SIG-M5 treated with dmso at 0.1 percent for 504 hours (cell line): ENCODE results near the gene SLC3A2.
A peak's percentile ranks its signal among the peaks of the same experiment; 100 is the strongest.
"Not testable (repeated sequence)": the region's sequence is repeated elsewhere in the genome, so short reads cannot be mapped to it uniquely, and the experiment has no call there.

Experiments
- DNase-seq: peaks from one replicate; lab custom pipeline; 2025; ENCODE audit not compliant: unreplicated experiment; lab: John Stamatoyannopoulos, UW

The SLC3A2 gene

DNA sequence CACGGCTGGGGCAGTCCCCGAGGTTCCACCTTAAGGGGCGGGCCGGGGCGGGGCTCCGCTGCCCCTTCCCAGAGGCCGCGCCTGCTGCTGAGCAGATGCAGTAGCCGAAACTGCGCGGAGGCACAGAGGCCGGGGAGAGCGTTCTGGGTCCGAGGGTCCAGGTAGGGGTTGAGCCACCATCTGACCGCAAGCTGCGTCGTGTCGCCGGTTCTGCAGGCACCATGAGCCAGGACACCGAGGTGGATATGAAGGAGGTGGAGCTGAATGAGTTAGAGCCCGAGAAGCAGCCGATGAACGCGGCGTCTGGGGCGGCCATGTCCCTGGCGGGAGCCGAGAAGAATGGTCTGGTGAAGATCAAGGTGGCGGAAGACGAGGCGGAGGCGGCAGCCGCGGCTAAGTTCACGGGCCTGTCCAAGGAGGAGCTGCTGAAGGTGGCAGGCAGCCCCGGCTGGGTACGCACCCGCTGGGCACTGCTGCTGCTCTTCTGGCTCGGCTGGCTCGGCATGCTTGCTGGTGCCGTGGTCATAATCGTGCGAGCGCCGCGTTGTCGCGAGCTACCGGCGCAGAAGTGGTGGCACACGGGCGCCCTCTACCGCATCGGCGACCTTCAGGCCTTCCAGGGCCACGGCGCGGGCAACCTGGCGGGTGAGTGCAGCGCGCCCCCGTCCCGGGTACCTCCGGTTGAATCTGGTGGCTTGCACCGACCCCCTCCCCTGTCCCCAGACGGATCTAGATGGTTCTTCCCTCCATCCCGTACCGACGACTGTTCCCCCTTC lies at the start of gene SLC3A2:
Gene SLC3A2, plus strand, starts transcription at position 94 of the 776 bp plus-strand sequence. Its CDS starts 128 bp downstream, at position 222.
- peak; percentile 87 for DNase-seq

DNA sequence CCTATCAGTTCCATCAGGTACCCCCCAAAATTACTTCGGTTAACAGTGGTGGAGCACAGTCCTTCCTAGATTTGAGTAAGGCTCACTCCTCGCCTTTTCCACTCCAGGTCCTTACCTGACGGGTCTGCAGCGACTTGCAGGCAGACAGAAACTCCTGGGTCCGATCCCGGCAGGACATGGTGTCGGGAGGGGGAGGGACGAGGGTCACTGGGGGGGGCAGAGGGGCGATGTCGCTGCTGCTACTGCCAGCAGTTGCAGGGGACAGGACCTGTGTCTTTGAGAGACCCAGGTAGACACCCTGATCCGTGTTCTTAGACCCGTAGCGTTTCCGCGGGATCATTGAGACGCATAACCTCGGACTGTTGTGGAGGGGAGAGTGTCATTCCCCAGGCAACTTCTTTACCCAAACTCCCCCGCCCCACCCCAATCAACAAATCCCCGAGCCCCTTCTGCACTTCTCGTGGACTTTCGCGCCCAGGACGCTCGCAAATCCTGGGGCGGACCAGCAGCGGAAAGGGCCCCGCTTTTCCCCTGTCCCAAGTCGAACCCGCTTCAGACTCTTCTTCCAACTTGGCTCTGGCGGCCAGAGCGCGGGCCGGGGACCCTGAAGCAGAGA lies 49.7 kb upstream of the SLC3A2 start:
- DNase-seq, result peak; percentile 65

DNA sequence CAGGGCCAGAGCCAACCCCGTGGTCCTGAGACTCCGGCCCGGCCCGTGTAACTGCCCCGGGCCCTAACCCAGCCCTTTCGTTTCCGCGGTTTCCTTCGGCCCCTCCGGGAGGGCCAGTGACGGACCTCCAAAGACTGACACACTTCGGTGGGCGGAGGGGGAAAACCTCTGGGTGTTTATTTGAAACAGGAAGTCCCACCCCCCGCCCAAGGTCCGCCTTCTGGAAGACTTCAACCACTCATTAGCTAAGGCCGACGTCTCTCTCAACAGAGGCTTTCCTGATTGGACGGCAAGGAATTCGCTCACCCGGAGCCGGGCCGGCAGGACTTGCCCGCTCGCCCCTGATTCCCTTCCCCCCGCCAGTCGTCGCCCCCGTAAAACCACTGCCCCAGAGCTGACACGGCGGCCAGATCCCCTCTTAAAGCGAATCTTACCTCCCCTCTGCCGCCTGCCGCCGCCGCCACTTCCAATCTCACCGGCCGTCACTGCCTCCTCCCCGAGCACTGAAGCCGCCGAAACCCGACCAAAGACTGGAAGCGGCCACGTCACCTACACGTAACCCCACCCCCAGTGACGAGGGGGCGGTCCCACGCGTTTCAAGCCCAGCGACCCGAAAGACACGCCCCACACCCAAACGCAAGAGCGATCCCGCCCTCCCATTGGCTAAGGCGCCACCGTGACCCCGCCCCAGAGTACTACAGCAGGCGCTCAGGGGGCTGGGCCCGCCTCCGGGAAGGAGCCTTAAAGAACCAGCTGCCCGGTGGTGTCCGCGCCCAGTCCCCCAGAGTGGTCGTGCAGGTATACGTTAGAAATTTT lies 49.0 kb upstream of the SLC3A2 start, which contains the start of gene STX5:
Gene STX5, minus strand, starts transcription at position 532 of the 816 bp plus-strand sequence. CDS start 808 bp downstream, outside the sequence.
- peak; percentile 96 for DNase-seq

DNA sequence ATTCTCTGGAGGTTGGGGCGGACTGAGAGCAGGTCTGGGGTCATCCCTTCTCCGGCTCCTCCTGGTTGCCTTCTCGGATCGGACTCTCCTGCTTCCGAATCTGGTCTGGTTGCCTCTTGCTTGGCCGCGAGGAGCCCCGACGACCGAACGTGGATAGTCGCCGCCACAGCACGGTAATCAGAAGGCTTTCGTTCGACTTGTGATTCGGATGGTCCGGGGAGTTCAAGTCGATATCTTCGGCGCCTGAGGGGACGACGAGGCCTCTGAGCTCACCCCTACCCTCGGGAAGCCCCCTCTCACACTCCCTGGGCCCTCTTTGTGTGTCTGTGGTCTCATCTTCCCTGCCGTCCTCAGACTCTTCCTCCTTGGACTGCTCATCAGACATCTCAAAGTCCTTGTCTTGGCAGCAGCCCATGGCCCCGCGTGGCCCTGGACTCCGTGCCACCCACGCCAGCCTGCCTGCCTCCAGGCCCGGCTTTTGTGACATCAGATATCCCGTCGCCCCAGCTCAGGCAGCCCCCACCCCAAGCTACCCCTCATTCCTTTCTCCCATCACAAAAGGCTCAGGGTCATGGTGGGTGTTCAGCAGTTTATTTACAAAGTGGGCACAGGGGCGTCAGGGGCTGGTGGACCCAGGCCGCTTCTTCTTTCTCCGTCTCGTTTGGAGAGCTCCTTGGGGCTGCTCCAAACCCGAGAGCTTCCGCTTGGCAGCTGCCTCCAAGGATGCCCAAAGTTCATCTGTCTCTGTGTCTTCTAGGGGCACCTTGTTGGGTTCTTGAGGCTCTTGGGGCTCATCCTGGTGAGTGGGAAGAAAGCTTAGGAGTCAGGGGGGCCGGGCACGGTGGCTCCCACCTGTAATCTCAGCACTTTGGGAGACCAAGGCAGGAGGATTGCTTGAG lies 48.1 kb upstream of the SLC3A2 start, which contains the start of gene TEX54:
Gene TEX54, minus strand, starts transcription at position 506 of the 899 bp plus-strand sequence.
- DNase-seq, result no peak

DNA sequence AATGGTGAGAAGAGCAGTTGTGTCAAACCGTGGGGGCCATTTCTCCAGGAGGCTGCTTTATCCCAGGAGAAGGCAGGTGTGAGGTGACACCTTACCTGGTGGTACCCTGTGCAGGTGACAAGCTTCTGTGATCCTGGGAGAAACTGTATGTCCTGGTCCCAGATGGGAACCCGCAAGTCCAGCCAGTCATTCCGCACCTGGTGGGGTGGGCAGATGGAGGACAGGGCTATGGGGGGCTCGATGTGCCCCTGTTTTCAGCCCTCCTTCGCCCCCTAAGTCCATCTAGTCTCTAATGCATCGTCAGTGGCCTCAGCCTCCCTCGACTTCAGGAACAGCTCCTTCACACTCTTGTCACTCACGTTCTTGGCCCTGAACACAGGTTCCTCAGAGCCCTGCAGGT lies 45.4 kb upstream of the SLC3A2 start:
- no peak for DNase-seq

DNA sequence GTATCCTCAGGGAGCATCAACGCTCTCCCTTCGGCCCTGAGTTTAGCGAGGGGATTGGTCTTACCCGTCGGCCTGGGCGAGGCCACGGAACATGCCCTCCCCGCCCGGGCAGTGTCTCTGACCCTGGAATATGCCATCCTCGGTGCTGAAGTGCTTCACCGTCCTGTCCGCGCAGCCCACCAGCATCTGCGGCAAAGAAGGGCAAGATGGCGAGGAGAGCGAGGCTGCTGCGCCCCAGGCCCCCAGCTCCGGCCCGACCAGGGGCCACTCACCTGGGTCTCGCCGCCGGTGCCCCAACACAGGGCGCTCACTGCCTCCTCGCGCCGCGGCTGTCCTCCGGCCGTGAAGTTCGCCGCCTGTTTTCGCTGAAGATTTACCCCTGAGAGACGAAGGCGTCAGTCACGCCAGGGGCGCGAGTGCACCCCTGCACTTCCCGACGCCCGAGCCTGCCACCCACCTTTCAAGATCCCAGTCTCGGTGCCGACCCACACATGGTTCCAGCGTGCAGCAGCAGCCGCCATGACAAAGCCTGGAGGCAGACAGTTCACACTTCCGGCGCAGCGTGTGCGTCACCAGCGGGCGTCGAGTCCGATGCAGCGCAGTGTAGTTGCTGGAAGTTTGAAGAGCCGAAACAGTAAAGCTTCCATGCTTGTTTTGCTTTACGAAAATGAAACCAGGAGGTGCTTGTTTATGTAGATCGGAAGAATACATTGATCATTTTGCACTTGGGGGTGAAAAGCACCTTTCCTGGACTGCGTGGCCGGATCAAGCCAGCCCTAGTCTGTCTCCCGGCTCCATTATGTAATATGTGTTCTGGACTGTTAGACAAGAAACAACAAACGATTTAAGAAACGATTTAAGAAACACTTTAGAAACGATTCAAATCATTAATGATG lies 41.4 kb upstream of the SLC3A2 start, which contains the start of gene WDR74:
Gene WDR74, minus strand, starts transcription at position 541 of the 896 bp plus-strand sequence. Its CDS starts 20 bp downstream, at position 521.
- DNase-seq, result peak; percentile 92

DNA sequence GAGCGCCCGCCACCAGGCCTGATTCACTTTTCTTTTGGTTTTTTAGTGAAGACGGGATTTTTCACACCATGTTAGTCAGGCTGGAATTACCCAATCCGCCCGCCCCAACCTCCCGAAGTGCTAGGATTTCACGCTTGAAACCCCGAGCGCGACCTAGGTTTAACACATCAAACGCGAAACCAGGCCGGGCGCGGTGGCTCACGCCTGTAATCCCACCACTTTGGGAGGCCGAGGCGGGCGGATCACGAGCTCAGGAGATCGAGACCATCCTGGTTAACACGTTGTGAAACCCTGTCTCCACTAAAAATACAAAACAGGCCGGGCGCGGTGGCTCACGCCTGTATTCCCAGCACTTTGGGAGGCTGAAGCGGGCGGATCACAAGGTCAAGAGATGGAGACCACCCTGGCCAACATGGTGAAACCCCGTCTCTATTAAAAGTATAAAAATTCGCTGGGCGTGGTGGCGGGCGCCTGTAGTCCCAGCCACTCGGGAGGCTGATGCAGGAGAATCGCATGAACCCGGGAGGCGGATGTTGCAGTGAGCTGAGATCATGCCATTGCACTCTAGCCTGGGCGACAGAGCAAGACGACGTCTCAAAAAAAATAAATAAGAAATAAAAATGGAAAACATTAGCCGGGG lies 39.9 kb upstream of the SLC3A2 start:
- DNase-seq, result peak; percentile 72

DNA sequence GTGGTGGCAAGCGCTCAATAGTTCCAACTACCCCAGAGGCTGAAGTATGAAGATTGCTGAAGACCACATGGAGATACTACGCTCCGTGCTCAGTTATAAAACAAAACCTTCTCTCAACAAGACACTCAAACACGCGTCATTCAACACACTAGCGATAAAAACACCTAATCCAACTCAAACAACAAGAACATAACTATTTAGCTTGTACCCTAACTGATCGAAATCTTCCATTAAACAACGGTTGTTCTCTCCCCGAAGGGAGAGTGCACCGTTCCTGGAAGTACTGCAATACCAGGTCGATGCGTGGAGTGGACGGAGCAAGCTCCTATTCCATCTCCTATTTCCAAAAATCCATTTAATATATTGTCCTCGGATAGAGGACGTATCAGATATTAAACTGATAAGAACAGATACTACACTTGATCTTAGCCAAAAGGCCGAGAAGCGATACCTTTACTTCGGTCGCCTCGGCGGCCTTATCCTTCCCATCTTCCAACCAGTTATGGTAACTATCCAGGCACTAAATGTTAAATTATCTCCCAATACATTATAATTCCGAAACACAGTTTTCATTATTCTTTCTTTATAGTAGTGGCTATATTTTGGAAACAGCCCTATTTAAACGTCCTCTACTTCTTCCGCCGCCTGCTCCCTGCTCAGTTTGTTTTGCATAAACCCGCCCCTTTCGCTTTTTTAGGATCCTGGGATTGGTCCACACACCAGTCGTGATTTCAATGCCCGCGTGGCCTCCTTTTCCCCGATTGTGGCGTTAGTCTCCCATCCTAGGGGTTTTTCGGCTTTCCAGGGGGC lies 39.1 kb upstream of the SLC3A2 start:
- peak; percentile 100 for DNase-seq

DNA sequence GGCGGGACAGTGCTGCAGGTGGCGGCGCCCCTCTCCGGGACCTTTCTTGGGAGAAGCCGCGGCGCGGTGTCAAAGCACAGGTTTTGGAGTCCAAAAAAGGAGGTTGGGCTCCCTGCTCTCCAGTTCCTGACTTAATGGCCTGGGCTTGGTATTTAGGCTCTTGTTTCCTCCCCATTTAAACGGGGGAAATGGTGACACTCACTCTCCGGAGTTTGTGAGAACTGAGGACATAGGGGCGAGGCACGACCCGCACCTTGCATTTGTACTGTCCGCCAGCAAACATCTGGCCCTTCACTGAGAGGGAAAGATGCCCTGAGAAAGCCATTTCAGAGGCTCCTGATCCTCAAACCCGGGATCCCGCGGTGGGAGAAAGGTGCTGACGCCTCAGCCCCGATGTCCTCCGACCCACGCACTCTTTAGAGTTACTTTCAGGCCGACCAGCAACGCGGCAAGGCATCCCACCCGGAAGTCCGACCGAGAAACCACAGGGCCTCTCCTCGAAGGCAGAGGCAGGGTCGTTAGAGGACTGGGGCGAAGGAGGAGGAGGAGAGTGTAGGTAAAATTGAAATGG lies 38.4 kb upstream of the SLC3A2 start:
- DNase-seq, result no peak

DNA sequence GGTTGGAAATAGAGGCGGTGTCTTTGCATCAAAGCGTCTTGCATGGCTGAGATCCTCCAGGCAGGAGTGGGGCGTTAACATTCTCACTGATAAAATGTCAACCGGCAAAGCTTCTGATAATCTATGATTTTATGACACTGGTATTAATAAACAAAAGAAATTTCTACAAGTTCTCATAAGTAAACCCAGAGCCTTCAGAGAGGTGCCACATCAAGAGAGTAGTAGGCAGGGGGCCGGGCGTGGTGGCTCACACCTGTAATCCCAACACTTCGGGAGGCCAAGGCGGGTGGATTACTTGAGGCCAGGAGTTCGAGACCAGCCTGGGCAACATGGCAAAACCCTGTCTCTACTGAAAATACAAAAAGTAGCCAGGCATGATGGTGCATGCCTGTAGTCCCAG lies 37.8 kb upstream of the SLC3A2 start:
- DNase-seq, result not testable (repeated sequence)

DNA sequence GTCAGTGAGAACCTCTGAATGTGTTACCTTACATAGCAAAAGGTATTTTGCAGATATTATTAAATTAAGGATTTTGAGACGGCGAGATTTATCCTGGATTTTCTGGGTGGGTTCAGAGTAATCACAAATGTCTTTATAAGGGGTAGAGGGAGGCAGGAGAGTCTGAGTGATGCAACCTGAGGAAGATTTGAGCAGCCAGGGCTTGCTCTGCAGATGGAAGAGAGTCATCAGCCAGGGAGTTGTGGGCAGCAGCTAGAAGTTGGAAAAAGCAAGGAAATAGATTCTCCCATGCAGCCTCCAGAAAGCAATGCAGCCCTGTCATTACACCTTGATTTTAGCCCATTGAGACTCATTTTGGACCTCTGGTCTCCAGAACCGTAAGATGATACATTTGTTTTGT lies 37.2 kb upstream of the SLC3A2 start:
- no peak for DNase-seq

DNA sequence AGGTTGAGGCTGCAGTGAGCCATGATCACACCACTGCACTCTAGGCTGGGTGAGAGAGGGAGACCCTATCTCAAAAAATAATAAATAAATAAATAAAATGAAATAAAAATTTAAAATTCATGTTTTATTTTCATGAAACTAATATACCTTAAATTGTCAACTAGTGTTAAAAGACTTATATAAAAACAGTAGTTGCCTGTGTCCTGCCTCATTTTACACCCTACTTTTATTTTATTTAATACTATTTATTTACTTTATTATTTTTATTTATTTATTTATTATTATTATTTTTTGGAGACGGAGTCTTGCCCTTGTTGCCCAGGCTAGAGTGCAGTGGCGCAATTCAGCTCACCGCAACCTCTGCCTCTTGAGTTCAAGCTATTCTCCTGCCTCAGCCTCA lies 36.5 kb upstream of the SLC3A2 start:
- no peak for DNase-seq

DNA sequence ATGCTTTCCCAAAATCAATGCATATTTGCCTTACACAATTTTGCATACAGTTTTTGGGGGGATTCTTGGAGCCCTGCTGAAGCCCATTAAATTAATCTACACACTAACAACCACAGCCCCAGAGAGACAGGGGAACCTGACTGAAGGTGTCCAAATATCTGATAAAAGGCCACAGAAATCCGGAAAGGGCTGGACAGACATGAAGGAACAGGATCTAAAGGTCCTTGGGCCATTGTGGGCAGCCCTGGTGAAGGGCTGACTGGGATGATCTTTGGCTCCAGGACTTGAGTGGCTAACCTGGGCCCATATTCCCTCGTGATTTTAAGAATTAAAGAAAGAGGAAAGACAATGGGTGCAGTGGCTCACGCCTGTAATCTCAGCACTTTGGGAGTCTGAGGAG lies 34.5 kb upstream of the SLC3A2 start:
- DNase-seq, result no peak

DNA sequence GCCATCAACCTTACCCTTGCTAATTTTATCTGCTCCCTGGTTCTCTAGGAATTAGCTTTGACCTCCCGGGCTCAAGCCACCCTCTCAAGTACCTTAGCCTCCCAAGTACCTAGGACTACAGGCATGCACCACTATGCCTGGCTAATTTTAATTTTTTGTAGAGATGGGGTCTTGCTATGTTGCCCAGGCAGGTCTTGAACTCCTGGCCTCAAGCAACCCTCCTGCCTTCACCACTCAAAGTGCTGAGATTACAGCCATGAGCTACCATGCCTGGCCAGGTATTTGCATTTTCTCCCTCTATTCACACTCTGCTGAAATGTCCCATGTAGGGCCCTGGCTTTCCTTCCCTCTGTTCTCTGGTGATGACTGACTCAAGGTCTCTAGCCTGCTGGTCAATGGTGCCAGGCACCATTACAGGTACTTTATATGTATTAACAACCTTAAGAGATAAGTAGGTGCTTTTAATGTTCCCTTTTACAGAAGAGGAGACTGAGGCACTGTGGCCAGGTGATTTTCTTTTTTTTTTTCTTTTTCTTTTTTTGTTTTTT lies 32.9 kb upstream of the SLC3A2 start:
- no peak for DNase-seq

DNA sequence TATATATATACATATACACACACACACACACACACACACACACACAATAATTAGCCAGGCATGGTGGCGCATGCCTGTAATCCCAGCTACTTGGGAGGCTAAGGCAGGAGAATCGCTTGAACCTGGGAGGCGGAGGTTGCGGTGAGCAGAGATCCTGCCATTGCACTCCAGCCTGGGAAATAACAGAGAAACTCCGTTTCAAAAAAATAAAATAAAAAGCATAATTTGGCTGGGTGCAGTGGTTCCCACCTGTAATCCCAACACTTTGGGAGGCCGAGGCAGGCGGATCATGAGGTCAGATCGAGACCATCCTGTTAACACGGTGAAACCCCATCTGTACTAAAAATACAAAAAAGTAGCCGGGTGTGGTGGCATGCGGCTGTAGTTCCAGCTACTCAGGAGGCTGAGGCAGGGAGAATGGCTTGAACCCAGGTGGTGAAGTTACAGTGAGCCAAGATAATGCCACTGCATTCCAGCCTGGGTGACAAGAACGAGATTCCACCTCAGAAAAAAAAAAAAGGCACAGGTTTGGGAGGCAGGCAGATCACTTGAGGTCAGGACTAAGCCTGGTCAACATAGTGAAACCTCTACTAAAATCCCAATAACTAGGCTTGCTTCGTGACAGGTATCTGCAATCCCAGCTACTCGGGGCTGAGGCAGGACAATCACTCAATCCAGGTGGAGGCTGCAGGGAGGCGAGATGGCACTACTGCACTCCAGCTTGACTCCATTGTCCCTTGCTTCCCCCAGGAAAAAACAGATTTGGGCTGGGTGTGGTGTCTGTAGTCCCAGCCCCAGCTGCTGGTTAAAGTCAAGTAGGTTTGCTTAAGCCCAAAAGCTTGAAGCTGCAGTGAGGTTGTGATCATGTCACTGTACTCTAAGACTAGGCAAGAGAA lies 29.5 kb upstream of the SLC3A2 start:
- DNase-seq, result no peak

DNA sequence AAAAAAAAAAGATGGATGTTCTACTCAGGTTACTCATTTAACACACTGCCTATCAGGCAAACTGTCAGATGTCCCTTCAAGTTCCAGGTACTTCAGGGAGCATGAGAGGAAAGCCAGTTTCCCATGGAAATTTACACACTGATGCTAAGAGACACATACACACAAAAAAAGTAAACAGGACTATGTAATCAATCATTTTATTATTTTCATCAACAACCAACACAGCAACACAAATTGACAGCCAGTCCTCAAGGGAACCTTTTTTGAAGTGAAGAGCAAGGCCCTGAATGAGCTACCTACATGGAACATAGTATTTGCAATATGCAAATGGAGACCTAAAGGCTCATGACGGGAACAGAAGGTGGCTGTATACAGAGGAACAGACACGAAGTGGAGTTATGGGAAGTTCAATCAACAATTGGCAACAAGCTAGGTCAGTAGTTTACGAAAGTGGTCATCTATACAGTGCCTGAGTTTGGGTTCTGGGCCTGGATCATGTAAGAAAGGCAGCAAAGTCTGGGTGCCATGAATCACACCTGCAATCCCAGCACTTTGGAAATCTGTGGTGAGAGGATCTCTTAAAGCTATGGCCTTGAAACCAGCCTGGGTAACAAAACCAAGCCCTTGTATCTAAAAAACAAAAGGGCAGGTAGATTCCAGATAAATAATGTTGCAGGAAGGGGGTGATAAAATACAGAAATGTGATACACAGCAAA lies 28.7 kb upstream of the SLC3A2 start:
- no peak for DNase-seq
